Measurements from ENCODE around the gene C1QTNF6. TPM values are rescaled to one million over a fixed set of nuclear protein-coding genes. Genes with fewer than 3 reads are reported as not detected.

The C1QTNF6 gene
- total RNA-seq, 2 experiments from 2014 or later: 7.3 to 19.6 TPM

DNA sequence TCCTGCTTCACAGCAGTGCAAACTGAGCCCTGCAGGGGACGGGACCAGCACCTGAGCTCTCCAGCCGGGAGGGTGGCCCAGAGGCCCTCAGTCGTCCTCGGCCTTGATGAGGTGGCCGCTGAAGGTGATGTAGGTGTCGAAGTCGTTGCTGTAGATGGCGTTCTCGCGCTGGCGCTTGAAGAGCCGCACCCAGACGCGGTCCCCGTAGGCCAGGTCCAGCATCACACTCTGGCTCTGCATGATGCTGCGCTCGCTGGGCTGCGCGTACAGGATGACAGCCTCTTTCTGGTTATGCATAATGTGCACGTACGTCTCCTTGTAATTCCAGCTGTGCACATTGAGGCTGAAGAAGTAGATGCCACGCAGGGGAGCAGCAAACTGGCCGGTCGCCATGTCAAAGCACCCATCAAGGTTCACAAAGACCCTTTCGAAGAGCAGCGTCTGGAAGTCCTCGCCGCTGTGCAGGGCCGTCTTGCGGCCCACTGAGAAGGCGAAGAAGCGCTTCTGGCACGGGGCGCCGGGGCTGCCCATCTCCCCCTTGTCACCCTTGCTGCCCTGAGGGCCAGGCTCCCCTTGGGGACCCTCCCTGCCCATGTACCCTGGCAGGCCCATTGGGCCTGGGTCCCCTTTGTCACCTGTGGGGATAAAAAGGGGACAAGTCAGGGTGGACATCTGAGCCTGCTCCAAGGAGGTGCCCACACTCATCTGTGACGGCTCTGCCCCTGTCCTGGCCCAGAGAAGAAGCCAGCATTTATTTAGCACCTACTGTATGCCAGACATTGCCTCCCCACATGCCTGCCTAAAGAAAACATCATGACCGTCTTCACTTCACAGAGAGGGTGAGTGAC, 5.7 kb downstream of the C1QTNF6 start:
- no peaks in the 10 kb centered on the region for H3K36me3 ChIP-seq (ENCODE audit: insufficient read depth, low read length)
- DNase-seq (ENCODE audit: low spot score): no peak
- peaks cover 6% of the 10 kb centered on the region for H3K4me1 ChIP-seq (ENCODE audit: insufficient read depth, low read length, poor library complexity, severe bottlenecking)
- intact Hi-C loops (cut with micrococcal nuclease; ENCODE audit: unreplicated experiment): no loop called here
- H4K20me1 ChIP-seq (ENCODE audit: insufficient read depth, low read length): no peaks in the 10 kb centered on the region
- no peak overlapping the region for H3K4me2 ChIP-seq (ENCODE audit: low read length)
- TF ChIP-seq, protein P1, sequence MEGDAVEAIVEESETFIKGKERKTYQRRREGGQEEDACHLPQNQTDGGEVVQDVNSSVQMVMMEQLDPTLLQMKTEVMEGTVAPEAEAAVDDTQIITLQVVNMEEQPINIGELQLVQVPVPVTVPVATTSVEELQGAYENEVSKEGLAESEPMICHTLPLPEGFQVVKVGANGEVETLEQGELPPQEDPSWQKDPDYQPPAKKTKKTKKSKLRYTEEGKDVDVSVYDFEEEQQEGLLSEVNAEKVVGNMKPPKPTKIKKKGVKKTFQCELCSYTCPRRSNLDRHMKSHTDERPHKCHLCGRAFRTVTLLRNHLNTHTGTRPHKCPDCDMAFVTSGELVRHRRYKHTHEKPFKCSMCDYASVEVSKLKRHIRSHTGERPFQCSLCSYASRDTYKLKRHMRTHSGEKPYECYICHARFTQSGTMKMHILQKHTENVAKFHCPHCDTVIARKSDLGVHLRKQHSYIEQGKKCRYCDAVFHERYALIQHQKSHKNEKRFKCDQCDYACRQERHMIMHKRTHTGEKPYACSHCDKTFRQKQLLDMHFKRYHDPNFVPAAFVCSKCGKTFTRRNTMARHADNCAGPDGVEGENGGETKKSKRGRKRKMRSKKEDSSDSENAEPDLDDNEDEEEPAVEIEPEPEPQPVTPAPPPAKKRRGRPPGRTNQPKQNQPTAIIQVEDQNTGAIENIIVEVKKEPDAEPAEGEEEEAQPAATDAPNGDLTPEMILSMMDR (conservative IDR thresholded peaks at IDR 0.05; ENCODE audit: low read length): no peak
- TF ChIP-seq EZH2phosphoT487 (IDR thresholded peaks at IDR 0.05; ENCODE audit: borderline replicate concordance, low read depth, low read length): no peak
- no peak overlapping the region for H3K4me3 ChIP-seq (ENCODE audit: low read depth, low read length, poor library complexity, severe bottlenecking)
- no peak overlapping the region for H2AFZ ChIP-seq (ENCODE audit: low read length)
- ChIA-PET POLR2A (no interaction called here), CTCF (ENCODE audit: unreplicated experiment) (no interaction called here)
- H3K9me2 ChIP-seq (ENCODE audit: insufficient read depth, low read length): no peaks in the 10 kb centered on the region
- BruUV-seq (replicated peaks): no TSS peak
- no peaks in the 10 kb centered on the region for H3K79me2 ChIP-seq (ENCODE audit: insufficient read depth, low read depth, low read length)
- no peak overlapping the region for H3K27ac ChIP-seq (ENCODE audit: low read depth, low read length, poor library complexity, severe bottlenecking)
- no peaks in the 10 kb centered on the region for H3K9me3 ChIP-seq (ENCODE audit: low read length)

DNA sequence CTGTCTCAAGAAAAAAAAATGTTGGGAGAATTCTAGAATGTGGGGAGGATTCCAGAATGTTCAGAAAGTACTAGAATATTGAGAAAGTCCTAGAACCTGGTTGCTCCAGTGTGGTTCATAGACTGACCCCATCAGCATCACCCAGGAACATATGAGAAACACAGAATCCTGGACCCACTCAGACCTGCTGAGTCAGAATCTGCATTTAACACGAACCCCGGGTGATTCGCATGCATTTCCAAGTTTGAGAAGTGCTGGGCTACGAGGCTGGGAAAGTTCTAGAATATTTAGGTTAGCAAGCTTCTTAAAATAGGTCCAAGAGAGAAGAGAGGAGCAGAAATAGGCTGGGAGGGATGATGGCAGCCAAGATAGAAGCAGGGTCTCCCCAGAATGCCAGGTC, 6.4 kb downstream of the C1QTNF6 start:
- TF ChIP-seq, protein P1 (conservative IDR thresholded peaks at IDR 0.05; ENCODE audit: low read length): no peak
- no peak for TF ChIP-seq EZH2phosphoT487 (IDR thresholded peaks at IDR 0.05; ENCODE audit: borderline replicate concordance, low read depth, low read length)
- DNase-seq (ENCODE audit: low spot score): no peak
- H3K4me3 ChIP-seq (ENCODE audit: low read depth, low read length, poor library complexity, severe bottlenecking): no peak overlapping the region
- H4K20me1 ChIP-seq (ENCODE audit: insufficient read depth, low read length): no peaks in the 10 kb centered on the region
- ChIA-PET CTCF (ENCODE audit: unreplicated experiment) (no interaction called here), POLR2A (no interaction called here)
- H3K4me2 ChIP-seq (ENCODE audit: low read length): no peak overlapping the region
- no TSS peak for BruUV-seq (replicated peaks)
- intact Hi-C loops (cut with micrococcal nuclease; ENCODE audit: unreplicated experiment): no loop called here
- H3K36me3 ChIP-seq (ENCODE audit: insufficient read depth, low read length): no peaks in the 10 kb centered on the region
- no peaks in the 10 kb centered on the region for H3K9me2 ChIP-seq (ENCODE audit: insufficient read depth, low read length)
- H3K4me1 ChIP-seq (ENCODE audit: insufficient read depth, low read length, poor library complexity, severe bottlenecking): peaks cover 4% of the 10 kb centered on the region
- H2AFZ ChIP-seq (ENCODE audit: low read length): no peak overlapping the region
- no peaks in the 10 kb centered on the region for H3K9me3 ChIP-seq (ENCODE audit: low read length)
- no peak overlapping the region for H3K27ac ChIP-seq (ENCODE audit: low read depth, low read length, poor library complexity, severe bottlenecking)
- no peaks in the 10 kb centered on the region for H3K79me2 ChIP-seq (ENCODE audit: insufficient read depth, low read depth, low read length)

DNA sequence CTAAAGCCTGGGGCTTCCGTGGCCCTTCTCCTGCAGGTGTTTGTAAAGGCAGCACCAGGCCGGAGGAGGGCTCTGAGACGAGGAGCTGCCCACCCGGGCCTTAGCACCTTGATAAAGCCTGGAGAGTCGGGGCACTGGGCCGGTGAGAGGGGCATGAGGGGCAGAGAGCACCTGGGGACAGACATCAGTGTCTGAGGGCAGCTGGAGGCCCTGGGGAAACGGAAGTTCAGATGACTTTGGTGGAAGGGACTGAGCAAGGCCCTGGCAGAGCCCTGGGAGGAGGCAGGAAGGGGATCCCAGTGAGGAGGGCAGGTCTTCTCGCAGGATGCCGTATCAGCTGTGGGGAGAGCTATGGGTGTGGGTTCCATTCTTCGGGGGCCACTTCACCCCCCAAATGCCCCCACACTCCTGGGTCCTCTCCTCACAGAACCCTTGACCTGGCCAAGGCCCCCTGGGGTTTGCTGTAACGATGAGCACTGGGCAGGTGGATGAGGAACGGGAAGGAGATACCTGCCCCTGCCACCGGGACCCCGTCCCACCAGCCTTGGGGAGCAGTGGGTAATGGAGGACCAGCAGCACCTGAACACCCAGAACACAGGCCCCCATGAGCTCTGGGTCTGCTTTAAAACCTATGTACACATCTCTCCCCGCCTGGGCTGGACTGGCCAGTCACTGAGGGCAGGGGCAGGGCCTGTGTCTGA, 7.4 kb downstream of the C1QTNF6 start:
- Histone ChIP-seq H3K9me3 (ENCODE audit: low read length) (no peaks in the 10 kb centered on the region), H4K20me1 (ENCODE audit: insufficient read depth, low read length) (no peaks in the 10 kb centered on the region), H3K4me3 (ENCODE audit: low read depth, low read length, poor library complexity, severe bottlenecking) (no peak overlapping the region), H3K79me2 (ENCODE audit: insufficient read depth, low read depth, low read length) (no peaks in the 10 kb centered on the region), H3K36me3 (ENCODE audit: insufficient read depth, low read length) (no peaks in the 10 kb centered on the region), H3K27ac (ENCODE audit: low read depth, low read length, poor library complexity, severe bottlenecking) (no peak overlapping the region), H3K4me2 (ENCODE audit: low read length) (no peak overlapping the region), H3K9me2 (ENCODE audit: insufficient read depth, low read length) (no peaks in the 10 kb centered on the region), H2AFZ (ENCODE audit: low read length) (no peak overlapping the region), H3K4me1 (ENCODE audit: insufficient read depth, low read length, poor library complexity, severe bottlenecking) (no peaks in the 10 kb centered on the region)
- ChIA-PET POLR2A (no interaction called here), CTCF (ENCODE audit: unreplicated experiment) (no interaction called here)
- TF ChIP-seq EZH2phosphoT487 (IDR thresholded peaks at IDR 0.05; ENCODE audit: borderline replicate concordance, low read depth, low read length): no peak
- TF ChIP-seq, protein P1 (conservative IDR thresholded peaks at IDR 0.05; ENCODE audit: low read length): no peak
- intact Hi-C loops (cut with micrococcal nuclease; ENCODE audit: unreplicated experiment): no loop called here
- DNase-seq (ENCODE audit: low spot score): no peak
- no TSS peak for BruUV-seq (replicated peaks)
